Measurements from ENCODE around the gene LSM10.

Gene LSM10

GRCh38 chr1:36442337-36442736 is 44.6 kb upstream of the LSM10 start:
- ChIA-PET POLR2A (interaction anchor here (2.3 kb wide), 1 partner anchor 21 kb away, joined by 8 read pairs; the partner anchor contains the start of gene MRPS15), CTCF (no interaction called here)

GRCh38 chr1:36440646-36441045 is 42.9 kb upstream of the LSM10 start:
- TF ChIP-seq NFRKB (IDR thresholded peaks at IDR 0.05) (no peak), HDGF (IDR thresholded peaks at IDR 0.05; ENCODE audit: borderline replicate concordance) (no peak)
- DNase-seq (ENCODE audit: extremely low spot score), result no peak
- ChIA-PET CTCF (interaction anchor here (0.8 kb wide), 1 partner anchor 10 kb away, joined by 3 read pairs; the partner anchor contains the start of gene OSCP1), POLR2A (interaction anchor here (1.4 kb wide), 1 partner anchor 10 kb away, joined by 6 read pairs; the partner anchor contains the start of gene OSCP1)

More at GRCh38 chr1:36442337-36442736, 44.6 kb upstream of the LSM10 start:
- DNase-seq (ENCODE audit: extremely low spot score), result no peak
- TF ChIP-seq LEF1 (IDR thresholded peaks at IDR 0.05; ENCODE audit: borderline replicate concordance) (no peak), ARNT (IDR thresholded peaks at IDR 0.05) (no peak), ZNF384 (IDR thresholded peaks at IDR 0.05) (no peak), SP1 (IDR thresholded peaks at IDR 0.05) (no peak), NFRKB (IDR thresholded peaks at IDR 0.05) (no peak), FOXA1 (IDR thresholded peaks at IDR 0.05) (no peak), FOXM1 (IDR thresholded peaks at IDR 0.05; ENCODE audit: borderline replicate concordance) (no peak), L3MBTL2 (conservative IDR thresholded peaks at IDR 0.05) (no peak), BHLHE40 (IDR thresholded peaks at IDR 0.05; ENCODE audit: borderline replicate concordance) (no peak)

GRCh38 chr1:36440044-36440443 is 42.3 kb upstream of the LSM10 start:
- CTCF ChIA-PET, result no interaction called here
- POLR2A ChIA-PET, result interaction anchor here (1.4 kb wide), 1 partner anchor 11 kb away, joined by 6 read pairs; the partner anchor contains the start of gene OSCP1
- TF ChIP-seq SUZ12 (IDR thresholded peaks at IDR 0.05) (no peak), FOXA1 (IDR thresholded peaks at IDR 0.05) (no peak), ARNT (IDR thresholded peaks at IDR 0.05) (no peak), CTBP1 (IDR thresholded peaks at IDR 0.05; ENCODE audit: borderline replicate concordance) (no peak), BHLHE40 (IDR thresholded peaks at IDR 0.05; ENCODE audit: borderline replicate concordance) (no peak), SP1 (IDR thresholded peaks at IDR 0.05) (no peak), L3MBTL2 (conservative IDR thresholded peaks at IDR 0.05) (no peak), ZNF384 (IDR thresholded peaks at IDR 0.05) (no peak), LEF1 (IDR thresholded peaks at IDR 0.05; ENCODE audit: borderline replicate concordance) (no peak), FOXK2 (IDR thresholded peaks at IDR 0.05) (no peak), FOXM1 (IDR thresholded peaks at IDR 0.05; ENCODE audit: borderline replicate concordance) (no peak), NFRKB (IDR thresholded peaks at IDR 0.05) (no peak), ELF4 (IDR thresholded peaks at IDR 0.05) (no peak), HDGF (IDR thresholded peaks at IDR 0.05; ENCODE audit: borderline replicate concordance) (no peak), PKNOX1 (IDR thresholded peaks at IDR 0.05) (no peak), TARDBP (IDR thresholded peaks at IDR 0.05) (no peak)
- DNase-seq (ENCODE audit: extremely low spot score), result no peak

GRCh38 chr1:36438715-36439114 is 41.0 kb upstream of the LSM10 start:
- ChIA-PET CTCF (interaction anchor here (0.6 kb wide), 1 partner anchor 70 kb away, joined by 3 read pairs; no protein-coding TSS in a partner anchor), POLR2A (interaction anchor here (1.3 kb wide), 1 partner anchor 12 kb away, joined by 4 read pairs; the partner anchor contains the start of gene OSCP1)
- no peak for DNase-seq (ENCODE audit: extremely low spot score)
- TF ChIP-seq ARNT (IDR thresholded peaks at IDR 0.05), result no peak
- no peak for TF ChIP-seq ZNF384 (IDR thresholded peaks at IDR 0.05)

- CTCF ChIA-PET, result no interaction called here
- no peak for DNase-seq (ENCODE audit: extremely low spot score)
- TF ChIP-seq NFRKB (IDR thresholded peaks at IDR 0.05) (no peak), ELF4 (IDR thresholded peaks at IDR 0.05) (no peak), SP1 (IDR thresholded peaks at IDR 0.05) (no peak), ARNT (IDR thresholded peaks at IDR 0.05) (no peak), TARDBP (IDR thresholded peaks at IDR 0.05) (no peak), FOXA1 (IDR thresholded peaks at IDR 0.05) (no peak), LEF1 (IDR thresholded peaks at IDR 0.05; ENCODE audit: borderline replicate concordance) (no peak), BHLHE40 (IDR thresholded peaks at IDR 0.05; ENCODE audit: borderline replicate concordance) (no peak), FOXM1 (IDR thresholded peaks at IDR 0.05; ENCODE audit: borderline replicate concordance) (no peak), PKNOX1 (IDR thresholded peaks at IDR 0.05) (no peak), L3MBTL2 (conservative IDR thresholded peaks at IDR 0.05) (no peak), HDGF (IDR thresholded peaks at IDR 0.05; ENCODE audit: borderline replicate concordance) (no peak), SUZ12 (IDR thresholded peaks at IDR 0.05) (no peak), FOXK2 (IDR thresholded peaks at IDR 0.05) (no peak), CTBP1 (IDR thresholded peaks at IDR 0.05; ENCODE audit: borderline replicate concordance) (no peak), ZNF384 (IDR thresholded peaks at IDR 0.05) (no peak)
- POLR2A ChIA-PET, result no interaction called here
Measured at GRCh38 chr1:36436821-36437220, 39.1 kb upstream of the LSM10 start.

GRCh38 chr1:36433102-36433501 is 35.4 kb upstream of the LSM10 start:
- ChIA-PET POLR2A (interaction anchor here (1.2 to 1.8 kb wide), 2 partner anchors 17 to 31 kb away, joined by 5 to 9 read pairs; partner anchors contain the start of genes MRPS15 and OSCP1), CTCF (no interaction called here)
- no peak for DNase-seq (ENCODE audit: extremely low spot score)
- TF ChIP-seq TARDBP (IDR thresholded peaks at IDR 0.05), result no peak
- TF ChIP-seq NFRKB (IDR thresholded peaks at IDR 0.05), result no peak
- no peak for TF ChIP-seq SUZ12 (IDR thresholded peaks at IDR 0.05)
- TF ChIP-seq L3MBTL2 (conservative IDR thresholded peaks at IDR 0.05), result no peak

GRCh38 chr1:36432616-36433015 is 34.9 kb upstream of the LSM10 start:
- TF ChIP-seq ELF4 (IDR thresholded peaks at IDR 0.05) (no peak), ZNF384 (IDR thresholded peaks at IDR 0.05) (no peak), PKNOX1 (IDR thresholded peaks at IDR 0.05) (no peak), SP1 (IDR thresholded peaks at IDR 0.05) (no peak), FOXA1 (IDR thresholded peaks at IDR 0.05) (no peak), BHLHE40 (IDR thresholded peaks at IDR 0.05; ENCODE audit: borderline replicate concordance) (no peak), TARDBP (IDR thresholded peaks at IDR 0.05) (no peak)
- ChIA-PET CTCF (no interaction called here), POLR2A (no interaction called here)
- no peak for DNase-seq (ENCODE audit: extremely low spot score)

All from HEK293T (cell line).